Epithelial cell of proximal tubule (primary cell): ENCODE results near the gene TRIM14. TPM values are rescaled to one million over a fixed set of nuclear protein-coding genes. Genes with fewer than 3 reads are reported as not detected.
"Not testable (repeated sequence)": the region's sequence is repeated elsewhere in the genome, so short reads cannot be mapped to it uniquely, and the experiment has no call there.

Source experiments
- DNase-seq: peaks from one replicate; pipeline ENCODE4 v3.0.0-alpha.2; 2011; ENCODE audit warnings: low read depth
- H3K4me3 ChIP-seq: 2 replicates; pipeline ENCODE4 v1.5.1; 2011; ENCODE audit warnings: low read depth, mild to moderate bottlenecking, low read length
- CTCF ChIP-seq: conservative IDR thresholded peaks from 2 replicates; pipeline ENCODE4 v1.5.1; 2012; ENCODE audit warnings: low read depth, mild to moderate bottlenecking, low read length
- total RNA-seq: library from RNA; depleted of rRNA; stranded (reverse); fragments of >200 nt; gene quantifications from 2 replicates; pipeline ENCODE4 v1.2.3, GENCODE V29; 2015

TRIM14 gene
- total RNA-seq, 1 donor from 2014 or later, result 8.1 TPM

DNA sequence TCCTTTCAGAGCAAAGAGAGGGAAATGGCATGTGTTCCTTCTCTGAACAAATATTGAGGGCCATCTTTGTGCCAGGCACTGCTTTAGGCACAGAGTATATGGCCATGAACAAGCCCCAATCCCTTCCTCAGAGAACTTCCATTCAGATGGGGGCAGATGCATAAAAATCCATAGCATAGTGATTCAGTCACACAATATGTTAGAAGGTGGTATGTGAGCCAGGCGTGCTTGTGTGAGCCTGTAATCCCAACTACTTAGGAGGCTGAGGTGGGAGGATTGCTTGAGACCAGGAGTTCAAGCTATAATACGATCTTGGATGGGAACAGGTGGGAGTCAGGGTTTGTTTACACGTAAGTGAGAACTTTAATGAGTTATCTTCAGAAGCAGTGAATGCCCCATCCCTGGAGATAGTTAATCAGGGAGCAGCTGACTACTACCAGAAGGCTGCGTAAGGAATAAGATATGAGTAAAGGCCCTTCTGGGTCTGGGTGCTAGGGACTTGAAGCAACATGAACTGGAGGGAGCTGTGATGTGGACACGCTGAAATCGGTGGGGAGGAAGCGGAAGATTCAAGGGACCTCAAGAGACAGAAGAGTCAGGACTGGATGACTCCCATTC is 35.3 kb downstream of the TRIM14 start:
- no peak overlapping the region for H3K4me3 ChIP-seq
- DNase-seq, result no peak
- no peak for TF ChIP-seq CTCF

GRCh38 chr9:98083061-98083501 is 35.9 kb downstream of the TRIM14 start:
- H3K4me3 ChIP-seq, result no peak overlapping the region
- TF ChIP-seq CTCF, result no peak
- no peak for DNase-seq

GRCh38 chr9:98081477-98082219 is 37.4 kb downstream of the TRIM14 start:
- DNase-seq, result peak; percentile 77
- no peak for TF ChIP-seq CTCF

GRCh38 chr9:98080780-98081179 is 38.2 kb downstream of the TRIM14 start:
- no peak for DNase-seq
- H3K4me3 ChIP-seq, result no peak overlapping the region
- no peak for TF ChIP-seq CTCF

More at GRCh38 chr9:98081477-98082219, 37.4 kb downstream of the TRIM14 start:
- no peak overlapping the region for H3K4me3 ChIP-seq

DNA sequence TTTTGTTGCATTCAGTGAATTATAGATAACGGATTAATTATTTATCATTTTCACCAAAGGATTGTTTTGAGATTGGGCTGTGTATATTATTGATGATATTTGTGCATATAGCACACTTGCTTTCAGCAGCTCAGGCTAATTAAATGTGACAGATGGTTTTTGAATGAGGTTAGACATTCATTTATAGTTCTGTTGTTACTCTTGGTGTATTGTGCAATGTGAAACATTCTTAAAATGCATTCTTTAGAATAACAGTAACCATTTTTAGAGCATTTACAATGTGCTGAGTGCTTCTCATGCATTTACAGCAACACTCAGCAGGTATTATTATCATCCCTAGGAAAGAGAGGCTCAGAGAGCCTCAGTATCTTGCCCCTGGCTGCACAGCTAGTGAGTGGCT is 38.7 kb downstream of the TRIM14 start:
- DNase-seq, result no peak
- TF ChIP-seq CTCF, result no peak
- H3K4me3 ChIP-seq, result no peak overlapping the region

DNA sequence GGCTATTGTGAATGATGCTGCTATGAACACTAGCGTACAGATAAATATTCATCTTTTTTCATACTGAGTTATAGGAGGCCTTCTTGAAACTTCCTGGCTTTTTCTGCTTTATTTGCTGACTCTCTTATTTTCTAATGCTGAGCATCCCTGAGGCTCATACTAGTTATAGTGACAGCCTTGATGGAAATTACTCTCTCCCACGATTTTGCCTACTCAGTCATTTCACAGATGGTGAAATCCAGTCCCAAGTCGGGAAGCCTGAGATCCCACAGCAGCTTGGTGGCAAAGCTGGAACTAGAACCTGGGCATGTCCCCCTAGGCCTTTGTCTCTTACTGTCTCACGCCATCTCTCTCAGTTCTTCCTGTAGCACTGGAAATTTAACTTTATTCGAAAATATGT is 40.1 kb downstream of the TRIM14 start:
- H3K4me3 ChIP-seq, result no peak overlapping the region

DNA sequence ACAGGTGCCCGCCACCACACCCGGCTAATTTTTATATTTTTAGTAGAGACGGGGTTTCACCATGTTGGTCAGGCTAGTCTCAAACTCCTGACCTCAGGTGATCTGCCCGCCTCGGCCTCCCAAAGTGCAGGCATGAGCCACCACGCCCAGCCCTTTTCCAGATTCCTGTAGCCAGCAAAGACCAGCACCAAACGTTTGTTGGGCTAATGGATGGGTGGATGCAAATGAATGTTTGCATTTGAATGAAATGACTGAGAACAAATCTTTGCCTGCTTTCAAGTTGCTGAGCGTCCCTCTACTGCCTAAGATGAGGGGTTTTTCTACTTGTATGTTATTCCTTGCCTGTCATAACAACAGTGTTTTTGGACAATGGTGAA is 42.5 kb downstream of the TRIM14 start:
- DNase-seq, H3K4me3 ChIP-seq: not testable (repeated sequence)

More for the DNA sequence above, 40.1 kb downstream of the TRIM14 start:
- TF ChIP-seq CTCF, result no peak
- DNase-seq, result no peak
